ENCODE measurements around the gene MICAL1.
A peak's percentile ranks its signal among the peaks of the same experiment; 100 is the strongest.
"Not testable (repeated sequence)": the region's sequence is repeated elsewhere in the genome, so short reads cannot be mapped to it uniquely, and the experiment has no call there.

The MICAL1 gene

DNA sequence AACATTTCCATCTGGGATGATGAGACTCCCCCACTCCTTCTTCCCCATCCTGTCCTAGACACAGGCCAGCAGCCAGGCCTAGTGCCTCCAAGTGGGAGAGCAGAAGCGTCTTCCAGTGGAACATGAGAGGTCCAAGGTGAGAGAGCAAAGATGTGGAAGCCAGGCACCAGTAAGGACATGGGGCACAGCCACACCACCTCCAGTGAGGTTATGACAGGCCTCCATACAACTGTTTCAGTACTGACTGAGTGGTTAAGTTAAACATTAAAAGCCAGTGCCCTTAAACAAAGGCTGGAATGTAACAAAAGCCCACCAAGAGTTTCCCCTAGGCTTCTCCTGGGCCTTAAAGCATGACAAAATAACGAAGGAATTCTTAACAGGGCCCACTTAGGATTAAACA, 22.2 kb upstream of the MICAL1 start:
- DNase-seq (ENCODE audit: low spot score) = no peak

DNA sequence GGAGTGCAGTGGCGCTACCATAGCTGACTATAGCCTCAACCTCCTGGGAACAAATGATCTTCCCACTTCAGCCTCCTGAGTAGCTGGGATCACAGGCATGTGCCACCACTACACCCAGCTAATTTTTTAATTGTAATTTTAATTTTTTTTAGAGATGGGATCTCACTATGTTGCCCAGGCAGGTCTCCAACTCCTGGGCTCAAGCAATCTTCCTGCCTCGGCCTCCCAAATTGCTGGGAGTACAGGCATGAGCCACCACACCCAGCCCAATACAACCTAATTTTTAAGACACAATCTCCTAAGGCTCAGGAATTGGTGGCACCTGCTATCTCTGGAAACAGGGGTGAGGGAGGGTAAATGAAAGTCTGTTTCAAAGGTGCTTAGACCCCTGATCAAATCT, 21.6 kb upstream of the MICAL1 start:
- DNase-seq (ENCODE audit: low spot score) = no peak

DNA sequence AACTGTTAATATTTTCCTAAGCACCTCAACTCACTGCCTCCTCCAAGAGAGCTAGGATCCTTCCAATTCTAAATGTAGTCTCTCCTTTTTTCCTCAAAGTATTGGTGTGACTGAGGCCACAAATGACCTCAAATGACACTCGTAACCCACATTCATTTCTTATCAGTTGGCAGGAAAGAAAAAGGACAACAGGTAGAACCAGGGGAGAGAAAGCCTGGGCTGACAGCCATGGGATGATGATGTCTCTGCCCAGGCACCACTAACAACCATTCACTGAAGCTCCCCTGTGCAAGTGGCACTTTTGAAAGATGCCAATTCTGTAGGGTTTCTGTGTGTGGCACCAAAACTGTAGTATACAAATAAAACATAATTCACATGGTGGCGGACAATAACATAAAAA, 20.1 kb upstream of the MICAL1 start:
- DNase-seq (ENCODE audit: low spot score) = no peak

DNA sequence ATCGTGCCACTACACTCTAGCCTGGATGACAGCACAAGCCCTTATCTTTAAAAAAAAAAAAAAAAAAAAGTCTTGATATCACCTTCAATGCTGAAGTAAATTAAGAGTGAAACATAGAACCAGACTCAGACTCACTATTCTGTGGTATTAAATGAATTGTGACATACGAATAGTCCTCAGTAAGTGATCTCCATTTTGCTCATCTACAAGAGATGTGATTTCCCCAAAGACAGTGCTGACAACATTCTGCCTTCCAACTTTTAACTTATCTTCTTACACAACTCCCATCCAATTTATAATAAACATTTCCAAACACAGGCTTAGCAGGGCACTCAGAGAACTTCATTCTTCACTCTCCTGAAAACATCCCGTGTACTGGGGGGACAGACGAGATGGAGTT, 19.4 kb upstream of the MICAL1 start:
- DNase-seq (ENCODE audit: low spot score) = no peak

DNA sequence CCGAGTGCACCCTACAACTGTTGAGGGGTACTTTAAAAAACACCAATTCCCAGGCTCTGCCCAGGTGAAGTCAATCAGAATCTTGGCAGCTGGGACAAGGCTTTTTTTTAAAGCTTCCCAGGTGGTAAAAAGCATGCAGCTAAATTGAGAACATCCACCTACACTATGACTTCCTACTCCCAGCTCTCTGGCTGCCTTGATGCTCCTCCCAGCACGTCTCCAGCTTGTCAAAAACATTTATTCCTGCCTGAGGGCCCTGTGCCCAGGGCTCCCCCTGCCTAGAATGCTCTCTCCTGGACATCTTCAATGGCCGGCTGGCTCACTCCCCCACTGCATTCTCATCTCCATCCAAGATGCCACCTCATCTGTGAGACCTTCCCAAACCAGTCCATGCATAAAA, 17.5 kb upstream of the MICAL1 start:
- DNase-seq (ENCODE audit: low spot score) = no peak

DNA sequence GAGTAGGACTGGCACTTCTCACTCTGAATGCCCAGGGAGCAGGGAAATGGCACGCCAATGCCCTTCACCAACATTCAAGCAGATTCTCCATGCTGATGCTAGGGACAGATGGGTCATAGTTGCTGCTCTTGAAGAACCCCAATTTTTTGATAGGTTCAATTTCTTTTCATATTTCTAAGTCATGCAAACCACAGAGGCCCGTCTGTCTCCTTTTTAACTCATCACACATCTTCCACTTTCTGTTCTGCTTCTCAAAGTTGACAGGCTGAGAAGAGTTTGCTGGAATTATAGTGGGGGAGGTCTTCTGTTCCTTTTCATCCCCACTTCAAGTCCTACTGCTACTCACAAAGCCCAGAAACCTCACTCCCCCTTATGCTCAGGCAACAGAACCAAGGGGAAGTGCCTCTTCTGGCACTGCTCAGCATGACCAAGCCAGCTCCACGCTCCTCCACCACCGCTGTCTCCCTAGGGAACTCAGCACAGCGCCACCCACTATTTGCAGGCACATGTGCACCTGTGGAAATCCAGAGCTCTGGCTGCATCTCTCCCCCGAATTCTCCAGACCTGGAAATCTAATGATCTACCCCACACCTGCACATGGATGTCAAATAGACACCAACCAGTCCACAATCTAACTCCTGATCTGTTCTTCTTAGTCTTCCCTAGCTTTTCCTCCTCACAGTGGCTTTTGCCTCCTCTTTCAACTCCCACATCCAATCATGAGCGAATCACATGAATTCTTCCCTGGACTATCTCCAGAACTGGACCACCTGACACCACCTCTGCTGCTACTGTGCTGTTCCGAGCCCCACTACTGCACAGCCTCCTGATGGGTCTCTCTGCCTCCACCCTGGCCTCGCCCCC, 16.8 kb upstream of the MICAL1 start:
- no peak for DNase-seq (ENCODE audit: low spot score)

DNA sequence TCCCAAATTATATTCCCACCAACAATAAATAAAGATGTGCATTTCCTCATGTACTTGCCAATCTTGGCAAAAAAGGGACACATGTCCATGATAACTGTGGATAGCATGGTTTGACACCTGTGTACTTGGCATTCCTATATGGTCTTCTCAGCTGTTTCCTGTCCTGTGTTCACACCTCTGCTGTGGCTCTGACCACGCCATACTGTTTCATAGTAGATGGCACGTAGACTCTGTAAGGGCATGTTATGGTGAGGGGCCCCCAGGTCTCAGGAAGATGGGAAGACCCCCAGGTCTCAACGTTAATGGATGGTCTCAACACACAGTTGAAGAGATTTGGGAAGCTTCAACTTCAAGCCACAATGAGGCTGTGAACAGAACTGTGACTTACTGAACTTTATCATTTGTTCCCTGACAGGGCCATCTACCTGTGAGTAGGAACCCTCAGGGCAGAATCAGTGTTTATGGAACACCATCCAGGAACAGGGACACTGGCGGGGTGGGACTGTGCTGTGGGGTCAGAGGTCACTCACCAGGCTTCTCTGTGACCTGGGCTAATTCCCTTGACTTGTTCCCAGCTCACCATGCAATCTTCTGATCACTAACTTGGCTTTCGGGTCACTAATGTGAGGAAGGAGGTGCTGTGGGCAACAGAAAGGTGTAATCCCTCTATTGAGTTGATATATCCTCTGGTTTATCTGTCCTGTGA, 15.7 kb upstream of the MICAL1 start:
- DNase-seq (ENCODE audit: low spot score) = no peak

DNA sequence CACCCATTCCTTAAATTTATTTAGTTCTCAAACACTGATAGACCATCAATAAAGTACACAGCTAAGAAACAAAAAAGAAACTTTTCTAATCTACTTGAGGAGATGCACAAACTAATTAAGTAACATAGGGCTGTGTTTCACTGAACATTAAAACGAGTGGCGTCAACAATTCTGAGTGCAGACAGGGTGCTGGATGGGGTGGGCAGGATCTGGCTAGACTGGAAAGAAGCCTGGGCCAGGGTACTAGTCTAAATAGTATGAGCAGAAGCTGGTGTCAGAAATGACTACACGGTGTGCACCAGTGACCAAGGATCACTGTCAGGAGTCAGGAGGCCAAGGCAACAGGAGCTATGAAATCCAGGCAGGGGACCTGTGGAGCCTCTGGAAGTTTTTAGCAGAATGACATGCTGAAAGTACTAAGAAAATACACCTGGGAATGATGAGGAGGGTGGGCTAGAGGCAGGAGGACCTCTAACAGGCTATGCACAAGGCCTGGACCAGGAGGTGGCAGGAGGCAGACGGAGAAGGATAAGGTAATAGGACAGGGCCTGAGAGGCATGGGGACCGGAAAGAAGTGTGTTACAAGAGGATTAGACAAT, 14.1 kb upstream of the MICAL1 start:
- no peak for DNase-seq (ENCODE audit: low spot score)

DNA sequence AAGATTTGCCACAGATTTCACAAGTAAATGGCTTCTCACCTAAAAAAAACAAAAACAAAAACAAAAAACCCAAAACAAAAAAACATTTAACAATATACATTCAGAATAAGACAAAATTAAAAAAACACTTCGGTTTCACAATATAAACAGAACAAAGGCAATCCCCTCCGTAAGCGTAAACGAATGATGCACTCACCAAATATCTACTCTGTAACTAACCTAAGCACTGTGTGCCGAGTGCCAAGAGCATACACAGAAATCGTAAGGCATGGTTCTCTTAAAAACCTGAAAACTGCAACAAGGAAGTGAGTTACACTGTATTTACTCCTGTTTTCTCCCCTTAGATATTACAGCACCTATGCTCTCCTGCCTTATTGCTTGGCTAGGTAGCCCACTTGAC, 12.1 kb upstream of the MICAL1 start:
- DNase-seq (ENCODE audit: low spot score) = no peak

DNA sequence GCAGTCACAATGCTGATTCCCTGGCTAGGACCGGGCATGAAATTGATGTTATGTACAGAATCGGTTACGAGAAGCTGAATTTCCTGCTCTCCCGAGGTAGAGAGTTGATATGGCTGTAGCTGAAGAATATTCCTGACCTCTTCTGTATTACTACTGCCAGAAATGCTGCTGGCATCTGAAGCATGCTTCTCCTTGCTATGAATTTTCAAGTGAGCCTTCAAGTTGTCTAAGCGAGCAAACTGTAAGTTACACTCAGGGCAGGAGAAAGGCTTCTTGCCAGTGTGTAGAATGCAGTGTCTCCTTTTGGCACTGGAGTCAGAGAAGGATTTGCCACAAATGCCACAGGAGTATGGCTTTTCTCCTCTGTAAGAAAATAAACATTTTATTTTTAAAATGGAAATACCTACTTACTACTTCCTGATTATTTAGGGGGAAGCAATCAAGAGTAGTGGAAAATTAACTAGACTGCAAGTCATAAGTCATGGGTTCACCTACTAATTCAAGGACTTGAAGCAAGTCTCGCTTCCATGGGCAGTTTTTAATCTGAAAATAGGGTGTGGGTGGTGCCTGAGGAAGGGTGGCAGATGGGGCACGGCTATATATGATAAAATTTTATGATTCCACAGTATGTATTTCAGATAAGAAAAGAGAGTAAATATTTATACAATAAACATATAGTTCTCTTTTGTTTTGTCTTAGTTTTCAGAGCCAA, 10.8 kb upstream of the MICAL1 start:
- DNase-seq (ENCODE audit: low spot score) = peak; percentile 42

DNA sequence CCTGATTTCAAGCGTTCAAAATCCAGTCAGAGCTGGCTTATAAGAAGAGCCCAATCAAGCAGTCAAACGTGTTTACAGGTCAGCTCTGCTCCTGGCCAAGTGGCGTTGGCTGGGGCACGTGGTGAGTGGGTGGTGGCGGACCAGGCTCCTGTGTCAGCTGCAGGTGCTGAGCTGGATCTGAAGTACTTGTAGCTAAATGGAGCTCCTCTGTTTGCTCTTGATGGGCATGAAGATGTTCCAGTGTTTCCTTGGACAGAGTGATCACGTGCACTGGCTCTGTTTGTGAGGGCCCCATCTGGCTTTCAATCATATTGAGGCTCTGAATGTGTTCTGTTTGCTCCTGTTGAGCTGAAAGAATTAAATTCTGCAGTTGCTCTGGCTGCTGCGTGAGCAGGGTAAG, 10.2 kb upstream of the MICAL1 start:
- no peak for DNase-seq (ENCODE audit: low spot score)

DNA sequence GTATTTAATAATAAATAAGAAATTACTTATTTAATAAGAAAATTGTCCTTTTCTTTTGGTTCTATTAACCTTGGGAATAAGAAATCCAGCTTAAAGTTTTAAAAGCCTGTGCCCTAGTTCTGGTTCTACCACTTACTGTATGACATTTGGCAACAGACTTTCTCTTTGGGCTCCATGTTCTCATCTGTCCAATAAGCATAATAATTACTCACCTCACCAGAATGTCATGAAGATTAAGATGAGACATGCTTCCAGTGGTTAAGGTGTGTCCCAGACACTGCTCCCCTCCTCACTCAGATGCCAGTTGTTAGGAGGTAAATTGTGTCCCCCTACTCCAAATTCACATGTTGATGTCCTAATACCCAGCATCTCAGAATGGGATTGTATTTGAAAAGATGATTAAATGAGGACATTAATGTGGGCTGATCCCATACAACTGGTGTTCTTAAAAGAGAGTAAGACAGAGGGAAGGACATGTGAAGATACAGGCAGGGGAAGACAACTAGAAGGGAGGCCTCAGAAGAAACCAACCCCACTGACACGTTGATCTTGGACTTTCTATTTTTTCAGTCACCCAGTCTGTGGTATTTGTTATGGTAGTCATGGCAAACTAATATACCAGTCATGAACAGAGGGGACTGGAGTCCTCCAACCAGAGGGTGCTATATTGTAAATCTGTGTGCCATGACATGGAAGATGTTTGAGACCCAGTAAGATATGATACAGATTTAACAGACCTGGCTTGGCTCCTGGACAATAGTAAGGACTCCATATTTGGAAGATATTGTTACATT, 6.4 kb upstream of the MICAL1 start:
- DNase-seq (ENCODE audit: low spot score) = no peak

DNA sequence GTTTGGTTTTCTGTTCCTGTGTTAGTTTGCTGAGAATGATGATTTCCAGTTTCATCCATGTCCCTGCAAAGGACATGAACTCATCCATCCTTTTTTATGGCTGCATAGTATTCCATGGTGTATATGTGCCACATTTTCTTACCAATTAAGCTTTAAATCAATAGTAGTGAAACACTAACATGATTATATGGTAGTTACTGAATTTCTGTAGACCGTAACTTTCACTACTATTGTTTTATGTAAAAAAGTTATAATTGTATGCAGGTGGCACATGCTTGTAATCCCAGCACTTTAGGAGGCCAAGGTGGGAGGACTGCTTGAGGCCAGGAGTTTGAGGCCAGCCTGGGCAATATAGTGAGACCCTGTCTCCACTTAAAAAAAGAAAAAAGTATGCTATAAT, 5.6 kb upstream of the MICAL1 start:
- not testable (repeated sequence) for DNase-seq (ENCODE audit: low spot score)

DNA sequence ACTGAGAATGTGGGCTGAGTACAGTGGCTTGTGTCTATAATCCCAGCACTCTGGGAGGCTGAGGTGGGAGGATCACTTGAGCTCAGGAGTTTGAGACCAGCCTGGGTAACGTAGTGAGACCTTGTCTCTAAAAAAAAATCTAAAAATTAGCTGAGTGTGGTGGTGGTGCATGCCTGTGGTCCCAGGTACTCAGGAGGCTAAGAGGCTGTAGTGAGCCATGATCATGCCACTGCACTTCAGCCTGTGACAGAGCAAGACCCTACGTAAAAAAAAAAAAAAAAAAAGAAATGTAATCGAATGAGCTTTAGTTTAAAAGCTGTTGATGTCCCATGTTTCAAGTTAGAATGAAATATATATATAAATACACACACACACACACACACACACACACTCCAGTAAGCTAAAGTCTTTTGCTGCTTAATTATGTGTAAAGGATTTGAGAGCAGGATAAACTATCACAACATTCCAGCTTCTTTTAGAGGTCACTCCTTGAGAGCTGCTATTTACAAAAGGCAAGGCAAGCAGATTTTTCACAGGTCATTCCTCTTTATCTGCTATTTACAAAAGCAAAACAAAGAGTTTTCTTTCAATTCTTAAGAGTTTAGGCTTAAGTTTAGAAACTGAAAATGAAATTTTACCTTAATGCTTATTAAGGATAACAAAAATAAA, 4.7 kb upstream of the MICAL1 start:
- DNase-seq (ENCODE audit: low spot score) = no peak

DNA sequence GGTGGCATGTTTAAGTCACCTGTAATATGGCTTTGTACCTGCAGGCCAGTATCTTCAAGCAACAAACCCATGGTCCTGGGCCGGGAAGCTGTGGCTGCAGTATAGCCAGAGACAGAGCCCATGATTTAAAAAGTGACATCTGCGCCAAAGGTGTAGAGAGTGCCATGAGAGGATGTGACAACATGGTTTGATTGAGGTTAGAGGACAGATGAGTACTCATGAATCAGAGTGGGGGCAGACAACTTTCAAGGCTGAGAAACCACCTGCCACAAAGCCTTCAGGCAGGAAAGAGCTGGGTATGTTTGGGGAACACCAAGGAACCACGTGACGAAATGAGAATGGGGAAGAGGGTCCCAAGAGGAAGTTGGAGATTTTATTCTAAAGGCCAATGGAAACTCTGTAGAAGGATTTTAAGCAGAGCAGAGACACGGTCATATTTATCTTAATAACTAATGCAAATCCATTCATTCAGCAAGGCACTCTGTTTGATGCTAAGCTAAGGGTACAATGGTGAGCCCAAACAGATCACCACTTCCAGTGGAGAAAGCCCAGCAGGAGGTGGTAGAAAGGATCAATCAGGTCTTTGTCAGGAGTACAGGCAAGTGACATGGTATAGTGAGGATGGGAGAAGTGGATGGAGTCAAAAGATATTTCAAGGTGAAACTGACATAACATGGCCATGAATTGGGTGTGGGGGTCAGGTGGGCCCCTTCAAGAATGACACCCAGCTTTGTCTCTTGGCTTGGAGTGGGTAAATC, 3.4 kb upstream of the MICAL1 start:
- DNase-seq (ENCODE audit: low spot score) = no peak

DNA sequence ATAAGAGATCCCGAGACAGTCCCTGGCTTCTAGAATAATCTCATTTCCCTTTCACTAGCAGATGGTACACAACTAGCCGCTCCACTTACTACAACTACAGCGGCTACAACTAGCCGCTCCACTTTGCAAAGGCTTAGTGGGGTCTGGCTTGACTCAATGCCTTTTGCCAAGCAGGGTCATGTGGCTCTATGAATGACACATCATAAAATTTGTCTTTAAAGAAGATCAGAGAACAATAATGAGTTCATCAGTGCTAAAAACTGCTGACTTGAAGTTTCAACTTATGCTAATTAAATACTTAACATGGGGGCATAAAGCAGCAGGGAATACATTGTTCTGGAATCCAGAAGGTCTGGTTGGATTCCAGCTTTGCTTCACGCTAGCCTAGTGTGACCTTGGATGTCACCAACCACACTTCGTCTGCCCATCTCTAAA, 2.0 kb upstream of the MICAL1 start:
- no peak for DNase-seq (ENCODE audit: low spot score)

DNA sequence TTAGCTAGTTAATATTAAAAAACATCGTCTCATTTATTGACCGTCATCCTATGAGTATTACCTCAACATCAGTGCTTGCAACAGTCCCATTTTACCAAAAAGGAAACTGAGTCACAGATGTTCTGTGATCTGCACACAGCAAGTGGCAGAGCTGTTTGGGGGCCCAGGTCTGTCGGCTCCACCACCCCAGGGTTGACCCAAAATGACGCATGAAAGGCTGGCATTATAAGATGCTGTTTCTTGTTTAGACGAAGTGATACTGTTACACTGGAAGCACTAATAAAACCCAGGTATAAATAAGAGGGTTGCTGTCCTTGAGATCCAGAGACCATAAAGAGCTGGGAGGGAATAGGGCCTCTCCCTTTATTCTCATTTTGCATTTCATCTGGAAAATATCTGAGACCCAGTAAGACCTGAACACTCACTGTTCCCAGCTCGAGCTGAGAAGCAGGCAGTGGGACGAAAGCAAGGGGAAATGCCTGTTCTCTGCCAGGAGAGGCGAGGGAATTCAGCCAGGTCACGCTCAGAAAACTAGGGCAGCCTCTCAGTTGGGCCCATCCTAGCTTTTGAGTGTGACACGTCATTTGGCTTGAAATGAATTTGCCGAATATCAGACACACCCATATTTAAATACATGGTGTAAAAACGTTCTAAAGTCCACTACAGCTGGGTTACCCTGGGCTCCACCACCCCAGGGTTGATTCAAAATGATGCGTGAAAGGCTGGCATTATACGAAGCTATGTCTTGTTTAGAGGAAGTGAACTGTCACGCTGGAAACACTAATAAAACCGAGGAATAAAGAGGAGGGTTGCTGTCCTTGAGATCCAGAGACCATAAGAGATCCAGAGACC, 1.4 kb upstream of the MICAL1 start:
- DNase-seq (ENCODE audit: low spot score) = no peak

DNA sequence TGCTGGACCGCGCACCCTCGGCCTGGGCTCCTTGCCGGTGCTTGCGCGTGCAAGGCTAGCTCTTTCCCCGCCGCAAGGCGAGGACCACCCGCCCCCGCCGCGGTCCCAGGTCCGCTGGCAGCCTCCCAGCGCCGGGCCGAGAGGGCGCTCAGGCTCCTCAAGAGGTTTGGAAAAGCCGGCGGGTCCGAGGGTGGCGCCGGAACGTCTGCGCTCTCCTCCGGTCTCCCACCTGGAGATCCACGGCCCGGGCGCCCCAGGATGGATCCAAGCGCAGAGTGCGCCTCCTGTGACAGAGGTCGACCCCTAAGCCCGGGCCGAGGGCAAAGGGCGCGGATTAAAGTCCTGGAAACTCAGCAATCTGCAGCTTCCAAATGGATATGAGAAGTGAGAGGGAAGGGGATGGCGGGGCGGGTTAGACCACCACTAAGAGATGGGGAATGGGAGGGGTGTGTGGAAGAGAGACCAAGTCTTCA, 575 bp upstream of the MICAL1 start:
- DNase-seq (ENCODE audit: low spot score) = no peak
